IPS-NIHi7 (cell line): ENCODE data around the gene GNAZ.

ENCODE experiments used
- DNase-seq: peaks from one replicate; pipeline ENCODE4 v3.0.0; 2012; ENCODE audit warnings: mixed read lengths; ENCODE audit errors: extremely low spot score

The GNAZ gene

DNA sequence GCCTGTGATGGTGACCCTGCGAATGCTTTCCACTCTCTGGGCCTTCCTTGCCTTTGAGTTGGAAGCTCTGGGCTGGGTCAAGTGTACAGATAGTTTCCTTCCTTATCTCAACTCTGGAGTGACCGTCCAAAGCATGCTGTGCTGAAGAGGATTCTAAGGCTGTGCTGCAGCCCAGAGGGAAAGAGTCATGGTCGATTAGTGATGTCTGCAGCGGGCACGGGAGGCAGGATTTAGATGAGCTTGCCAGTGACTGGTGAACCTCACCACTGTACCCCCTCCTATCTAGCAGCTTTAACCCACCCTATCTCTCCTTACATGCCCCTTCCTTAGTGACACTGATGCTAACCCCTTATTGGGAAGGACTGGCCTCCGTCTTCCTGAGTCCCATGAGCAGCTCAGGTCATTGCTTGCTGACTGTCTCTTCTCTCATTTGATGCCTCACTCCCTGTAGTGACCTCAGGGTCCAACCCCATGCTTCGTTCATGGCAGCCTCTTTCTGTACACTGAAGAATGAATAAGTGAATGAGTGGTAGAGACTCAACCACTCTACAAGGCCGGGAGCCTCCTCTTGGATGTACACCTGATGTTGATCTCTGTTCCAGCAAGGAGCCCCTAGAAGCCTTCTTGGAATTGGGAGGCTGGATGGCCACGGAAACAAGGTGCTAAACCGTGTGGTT, 6.7 kb downstream of the GNAZ start:
- no peak for DNase-seq

GRCh38 chr22:23077627-23078461, 7.5 kb downstream of the GNAZ start:
- no peak for DNase-seq

DNA sequence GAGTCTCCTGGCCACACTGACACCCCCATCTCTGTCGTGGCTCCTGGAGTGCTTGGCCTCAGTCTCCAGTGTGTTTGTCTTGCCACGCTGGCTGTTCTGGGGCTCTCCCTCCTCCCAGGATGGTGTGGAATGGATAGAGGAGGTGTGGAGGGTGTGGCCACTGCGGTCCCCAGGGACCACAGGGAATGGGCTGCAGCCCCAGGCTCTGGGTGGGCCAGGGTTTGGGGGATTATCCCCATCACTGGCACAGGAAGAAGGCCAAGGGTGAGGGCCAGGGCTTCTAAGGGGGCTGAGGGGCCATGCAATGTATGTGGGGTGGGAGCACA, 8.1 kb downstream of the GNAZ start:
- DNase-seq: no peak

DNA sequence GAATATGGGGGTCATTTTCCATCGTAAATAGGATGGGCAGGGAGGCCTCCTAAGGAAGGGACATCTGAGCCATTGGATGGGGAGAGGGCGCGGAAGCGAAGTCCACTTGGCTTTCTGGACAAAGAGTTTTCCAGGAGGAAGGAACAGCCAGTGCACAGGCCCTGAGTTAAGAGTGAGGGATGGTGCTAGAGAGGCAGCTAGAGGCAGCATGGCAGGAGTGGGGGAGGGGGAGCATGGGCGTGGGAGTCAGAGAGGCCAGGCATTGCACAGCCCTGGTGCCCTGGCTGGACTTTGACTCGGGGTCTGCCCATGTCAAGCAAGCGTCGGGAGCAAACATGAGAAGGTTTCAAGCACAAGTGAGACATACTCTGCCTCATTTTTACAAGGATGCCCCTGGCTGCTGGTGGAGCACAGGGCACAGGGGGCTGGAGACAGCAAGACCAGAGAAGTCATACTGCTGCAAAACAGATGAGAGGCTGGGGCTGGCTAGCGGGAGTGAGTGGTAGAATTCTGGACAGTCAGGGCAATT, 9.0 kb downstream of the GNAZ start:
- DNase-seq: no peak

DNA sequence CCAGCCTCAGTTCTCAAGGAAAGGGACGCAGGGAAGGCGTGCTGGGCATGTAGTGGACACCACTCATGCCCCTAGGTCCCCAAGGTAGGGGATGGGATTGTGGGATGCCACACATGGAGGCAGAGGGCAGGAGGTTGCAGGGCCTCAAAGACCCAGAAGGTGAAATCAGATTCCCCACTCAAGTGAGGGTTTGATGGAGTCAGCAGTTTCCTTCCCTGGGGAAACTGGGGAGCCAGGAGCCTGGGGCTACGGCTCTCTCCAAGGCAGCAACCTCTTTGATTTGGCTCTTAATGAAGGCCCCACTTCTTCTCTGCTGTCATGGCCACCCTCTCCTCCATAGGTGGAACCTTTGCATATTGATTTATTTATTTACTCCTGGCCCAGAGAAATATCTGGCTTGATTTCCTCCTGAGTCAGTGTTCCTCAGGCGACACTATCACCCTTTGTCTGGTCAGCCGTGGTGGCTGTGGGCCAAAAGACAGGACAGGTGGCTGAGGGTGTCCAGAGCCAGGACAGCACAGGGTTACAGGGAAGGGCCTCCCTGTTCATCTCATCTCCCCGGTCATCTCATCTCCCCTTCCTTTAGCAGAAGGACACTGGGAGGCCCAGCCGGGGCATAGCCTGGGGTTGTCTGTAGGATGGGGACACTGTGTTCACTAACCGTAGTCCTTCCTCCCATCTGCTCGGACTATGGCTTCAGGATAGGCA, 9.6 kb downstream of the GNAZ start:
- no peak for DNase-seq

GRCh38 chr22:23080613-23081290, 10.4 kb downstream of the GNAZ start:
- DNase-seq: no peak

DNA sequence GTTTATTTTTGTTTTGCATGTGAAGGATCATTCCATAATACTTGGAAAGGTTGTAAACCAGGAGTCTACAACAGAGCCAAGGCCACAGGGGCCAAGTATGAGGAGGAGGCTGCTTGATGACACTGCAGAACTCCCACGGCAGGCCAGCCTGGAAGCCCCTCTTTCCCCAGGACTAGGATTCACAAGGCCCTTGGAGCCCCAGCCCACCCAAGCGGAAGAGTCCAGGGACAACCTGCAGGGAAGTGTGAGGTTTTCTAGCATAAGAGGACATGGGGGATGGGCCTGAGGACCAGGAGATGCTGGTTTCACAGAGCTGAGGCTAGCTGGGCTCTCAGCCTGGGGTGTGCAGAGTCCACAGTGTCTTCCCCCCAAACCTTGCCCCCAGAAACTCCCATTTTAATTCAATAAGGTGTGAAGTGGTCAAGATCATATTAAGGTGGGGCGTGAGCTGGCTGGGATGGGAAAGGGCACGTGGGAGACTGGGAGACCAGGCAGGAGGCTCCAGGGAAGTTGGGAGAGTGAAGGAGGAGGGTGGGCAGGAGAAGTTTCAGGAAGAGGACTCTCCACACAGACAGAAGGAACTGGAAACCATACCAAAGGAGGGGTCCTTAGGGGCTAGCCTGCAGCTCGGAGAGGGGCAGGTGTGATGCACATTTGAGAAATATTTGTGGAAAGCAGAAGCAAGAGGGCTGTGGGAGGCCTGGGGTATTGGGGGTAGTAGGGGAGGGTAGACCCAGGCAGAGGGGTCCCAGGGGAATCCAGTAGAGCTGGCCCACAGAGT, 12.4 kb downstream of the GNAZ start:
- no peak for DNase-seq

DNA sequence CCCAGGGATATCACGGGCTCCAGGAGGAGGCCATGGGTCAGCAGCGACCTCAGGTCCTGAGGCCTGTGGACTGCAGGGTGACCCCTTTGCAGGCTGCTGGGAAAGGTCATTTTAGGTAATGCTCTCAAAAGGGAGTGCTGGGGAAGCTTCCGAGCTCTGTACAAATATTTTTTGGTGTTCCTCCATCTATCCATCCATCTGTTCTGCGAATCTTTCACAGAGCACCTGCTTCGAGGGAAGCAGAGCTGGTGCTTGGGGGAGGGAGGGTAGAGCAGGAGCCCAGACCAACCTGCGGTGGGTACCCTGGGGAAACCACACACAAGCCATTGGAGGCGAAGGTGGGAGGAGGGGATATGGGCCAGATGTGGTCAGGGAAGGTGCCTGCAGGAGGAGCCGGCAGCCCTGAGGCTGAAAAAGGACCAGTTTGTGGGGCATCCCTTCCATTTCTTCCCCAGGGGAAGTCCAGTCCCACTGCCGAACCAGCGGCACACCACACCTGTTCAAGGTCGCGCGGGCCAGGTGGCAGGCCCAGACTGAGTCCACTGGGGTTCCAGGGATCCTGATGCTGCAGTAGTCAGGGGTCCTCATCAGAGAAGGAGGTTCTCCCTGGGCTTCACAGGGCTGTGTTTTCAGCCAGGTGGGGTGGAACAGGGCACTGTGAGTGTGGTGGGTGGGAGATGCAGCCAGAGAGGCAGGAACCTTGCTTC, 13.1 kb downstream of the GNAZ start:
- no peak for DNase-seq

DNA sequence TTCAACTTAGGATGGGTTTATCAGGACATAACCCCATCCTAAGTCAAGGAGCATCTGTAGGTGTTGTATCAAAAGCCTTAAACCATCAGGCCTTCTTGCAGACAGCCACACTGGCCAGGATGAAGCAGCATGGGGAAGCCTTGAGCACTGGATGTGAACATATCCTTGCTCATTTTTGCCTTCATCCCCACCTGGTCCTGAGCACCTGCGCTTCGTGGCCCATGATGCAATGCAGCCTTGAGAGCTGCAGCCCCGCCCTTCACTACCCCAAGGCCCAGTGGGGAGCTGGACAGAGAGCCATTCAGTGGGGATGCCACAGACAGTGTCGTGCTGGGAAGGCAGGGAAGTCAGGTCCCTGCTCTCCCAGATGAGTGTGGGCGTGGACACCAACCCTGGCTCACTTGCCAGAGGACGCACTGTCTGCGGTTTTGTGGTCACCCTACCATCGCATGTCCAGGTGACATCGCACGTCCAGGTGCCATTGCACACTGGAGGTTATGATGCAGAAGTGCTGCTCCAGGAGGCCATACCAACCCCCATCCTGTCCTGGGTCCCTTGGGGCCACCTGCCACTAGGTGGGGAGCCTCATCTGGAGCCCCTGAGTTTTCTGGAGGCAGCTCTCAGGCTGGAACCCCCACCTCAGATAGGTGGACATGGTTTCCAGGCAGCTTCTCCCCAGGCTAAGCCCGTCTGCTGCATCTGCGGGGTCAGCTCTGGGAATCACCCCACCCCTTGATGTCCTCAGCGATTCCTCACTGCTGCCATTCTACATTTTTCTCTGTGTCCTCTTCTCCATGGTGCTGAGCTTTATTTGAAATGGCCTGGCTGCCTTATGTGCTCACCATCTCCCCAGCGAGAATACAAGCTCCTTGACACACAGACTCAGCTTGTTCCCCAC, 14.4 kb downstream of the GNAZ start:
- no peak for DNase-seq

GRCh38 chr22:23085351-23085671, 15.0 kb downstream of the GNAZ start:
- no peak for DNase-seq

DNA sequence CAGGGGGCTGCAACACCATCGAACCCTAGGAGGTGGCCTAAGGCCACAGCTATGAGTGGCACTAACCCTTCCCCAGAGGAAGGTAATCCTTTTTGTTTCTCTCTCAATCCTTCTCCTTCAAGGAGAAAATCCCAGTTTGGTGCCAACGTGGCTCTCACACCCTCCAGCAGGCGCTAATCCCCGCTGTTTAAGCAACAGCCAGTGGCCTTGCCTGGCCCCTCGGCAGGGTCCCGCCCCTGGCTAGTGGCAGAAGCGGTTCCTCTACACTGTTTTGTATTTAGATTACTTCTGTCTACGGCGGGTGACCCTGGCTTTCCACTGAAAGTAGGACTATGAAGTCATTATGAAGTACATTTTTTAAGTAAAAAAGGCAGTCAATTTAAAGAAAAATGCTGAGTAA, 15.5 kb downstream of the GNAZ start:
- peak; percentile 33 for DNase-seq

- no peak for DNase-seq
These were observed 15.9 kb downstream of the GNAZ start for GRCh38 chr22:23086263-23086662.

GRCh38 chr22:23086787-23087186, 16.5 kb downstream of the GNAZ start:
- no peak for DNase-seq

DNA sequence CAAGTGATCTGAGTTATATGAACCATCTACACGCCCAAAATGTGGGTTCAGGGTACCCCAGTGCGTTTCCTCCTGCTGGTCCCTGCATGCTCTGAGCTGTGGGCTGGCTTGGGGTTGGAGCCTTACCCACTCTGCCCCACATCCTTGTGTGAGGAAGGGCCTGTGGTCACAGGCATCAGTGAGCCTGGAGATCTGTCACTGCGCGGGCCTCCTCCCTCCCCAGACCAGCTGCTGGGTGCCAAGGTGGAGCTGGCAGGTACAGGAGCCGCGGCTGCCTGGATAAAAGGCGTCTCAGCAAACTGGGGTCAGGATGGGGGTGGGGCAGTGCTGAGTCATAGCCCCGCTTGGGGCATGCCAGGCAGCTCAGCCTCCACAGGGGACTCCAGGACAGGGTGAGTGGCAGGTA, 17.9 kb downstream of the GNAZ start:
- DNase-seq: peak; percentile 71

DNA sequence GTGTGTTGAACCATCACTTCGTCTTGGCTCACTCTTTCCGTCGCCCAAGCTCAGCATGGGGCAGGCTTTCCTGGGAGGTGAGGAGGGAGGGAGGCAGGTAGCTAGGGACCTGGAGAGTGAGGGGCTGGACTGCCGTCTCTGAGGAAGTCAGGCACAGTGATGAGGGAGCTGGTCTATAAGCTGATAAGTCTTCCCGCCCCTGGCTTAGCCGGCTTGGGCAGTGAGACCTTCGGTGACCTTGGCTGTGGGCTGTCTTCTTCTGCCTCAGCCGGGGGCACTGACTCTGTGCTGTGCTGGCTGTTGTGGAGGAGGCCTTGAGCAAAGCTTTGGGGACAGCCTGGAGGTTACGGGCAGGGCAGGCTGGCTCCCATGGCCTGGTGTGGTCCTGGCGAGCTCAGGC, 18.7 kb downstream of the GNAZ start:
- DNase-seq: no peak

DNA sequence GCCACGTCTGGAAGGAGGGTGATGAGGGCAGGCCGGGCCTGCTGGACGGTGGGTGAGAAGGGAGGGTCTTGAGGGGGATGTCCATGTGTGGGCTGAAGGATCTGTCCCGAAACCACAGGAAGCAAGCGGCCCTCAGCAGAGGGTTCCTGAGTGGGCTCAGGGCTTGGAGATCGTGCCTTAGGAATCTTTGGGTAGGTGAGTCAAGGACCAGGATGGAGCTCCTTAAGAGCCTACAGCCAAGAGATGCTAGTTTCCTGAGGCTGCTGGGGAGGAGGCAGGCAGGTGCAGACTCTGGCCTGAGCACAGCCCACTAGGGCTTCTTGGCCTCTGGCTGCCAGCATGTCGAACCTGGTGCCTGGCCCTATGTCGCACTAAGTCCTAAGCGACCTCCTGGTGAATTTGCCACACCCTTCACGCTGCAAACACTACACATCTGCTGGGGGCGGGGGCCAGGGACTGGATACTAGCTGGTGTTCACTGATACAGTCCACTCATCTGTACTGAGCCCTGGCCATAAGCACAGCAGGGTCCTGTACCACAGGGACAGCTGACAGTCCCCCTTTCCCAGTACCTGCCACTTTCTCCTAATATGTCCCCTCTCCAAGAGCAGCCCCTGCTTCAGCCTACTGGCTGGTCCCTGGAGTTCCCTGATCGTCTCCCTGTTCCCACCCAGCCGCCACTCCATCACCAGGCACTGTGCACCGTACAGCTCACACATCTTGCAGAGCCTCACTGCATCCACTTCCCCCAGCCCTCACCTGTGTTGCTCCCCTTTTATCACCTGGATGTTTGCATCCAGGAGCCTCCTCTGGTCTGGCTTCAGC, 19.5 kb downstream of the GNAZ start:
- DNase-seq: no peak

DNA sequence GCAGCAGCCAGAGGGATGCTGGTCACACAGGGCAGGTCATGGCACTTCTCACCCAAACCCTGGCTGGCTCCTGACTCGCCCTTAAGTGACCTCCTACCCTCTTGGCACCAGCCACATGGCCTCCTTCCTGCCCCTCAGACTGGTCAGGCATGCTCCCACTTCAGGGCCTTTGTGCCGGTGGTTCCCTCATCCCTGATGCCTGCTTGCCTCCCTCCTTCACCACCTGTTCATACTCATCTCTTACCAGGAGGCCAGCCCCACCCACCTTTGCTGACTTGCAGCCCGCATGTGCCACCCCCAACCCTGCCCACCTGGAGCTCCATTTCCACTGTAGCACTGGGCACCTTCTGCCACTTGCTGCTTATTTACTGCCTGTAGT, 20.1 kb downstream of the GNAZ start:
- no peak for DNase-seq

DNA sequence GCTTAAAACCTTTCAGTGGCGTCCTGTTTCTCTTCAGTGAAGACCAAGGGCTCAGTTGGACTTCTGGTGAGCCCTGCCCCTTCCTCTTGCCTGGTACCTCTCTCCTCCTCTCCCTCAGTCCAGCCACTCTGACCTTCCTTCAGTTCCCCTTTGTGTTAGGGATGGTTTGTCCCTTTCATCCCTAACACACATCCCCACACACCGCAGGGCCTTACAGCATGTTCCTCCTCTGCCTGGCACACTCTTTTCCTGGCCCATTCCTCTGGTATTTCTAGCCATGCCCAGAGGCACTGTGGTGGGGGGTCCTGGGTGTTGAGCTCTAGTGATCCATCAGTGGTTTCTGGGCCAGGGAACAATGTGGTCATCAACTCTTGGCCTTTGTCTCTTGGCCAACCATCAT, 21.4 kb downstream of the GNAZ start:
- DNase-seq: no peak
